ENCODE data around the gene ATRNL1.

The ATRNL1 gene

DNA sequence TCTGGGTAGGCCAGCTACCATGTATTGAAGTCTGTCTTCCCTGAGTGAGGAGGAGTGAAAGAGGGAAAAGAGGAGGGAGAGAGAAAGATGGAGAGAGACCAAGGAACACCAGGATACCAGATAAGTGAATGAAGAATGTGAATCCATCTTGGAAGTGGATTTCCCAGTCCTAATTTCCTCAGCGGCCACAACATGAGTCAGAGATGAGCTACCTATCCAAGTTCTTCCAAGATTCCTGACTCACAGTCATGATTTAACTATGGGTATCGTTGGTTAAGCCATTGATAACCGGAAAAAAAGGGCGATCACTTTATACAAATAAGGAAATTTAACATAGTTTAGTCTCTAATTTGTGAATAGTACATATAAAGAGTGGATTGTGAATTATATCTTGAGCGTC, 561.8 kb downstream of the ATRNL1 start:
- H3K9me2 ChIP-seq (replicated peaks; ENCODE audit: control insufficient read depth, low read length): no peaks in the 10 kb centered on the region
- no peaks in the 10 kb centered on the region for H3K9me3 ChIP-seq (ENCODE audit: control insufficient read depth, insufficient read depth, low read length)
- H3K4me1 ChIP-seq (ENCODE audit: control insufficient read depth, low read length): no peaks in the 10 kb centered on the region
- no peak overlapping the region for H3K27ac ChIP-seq (ENCODE audit: low read depth, low read length)
- H3K27me3 ChIP-seq (ENCODE audit: control insufficient read depth, low read length): no peaks in the 10 kb centered on the region
- TF ChIP-seq EZH2phosphoT487 (IDR thresholded peaks at IDR 0.05; ENCODE audit: borderline replicate concordance, low read length): no peak
- TF ChIP-seq, protein P1, sequence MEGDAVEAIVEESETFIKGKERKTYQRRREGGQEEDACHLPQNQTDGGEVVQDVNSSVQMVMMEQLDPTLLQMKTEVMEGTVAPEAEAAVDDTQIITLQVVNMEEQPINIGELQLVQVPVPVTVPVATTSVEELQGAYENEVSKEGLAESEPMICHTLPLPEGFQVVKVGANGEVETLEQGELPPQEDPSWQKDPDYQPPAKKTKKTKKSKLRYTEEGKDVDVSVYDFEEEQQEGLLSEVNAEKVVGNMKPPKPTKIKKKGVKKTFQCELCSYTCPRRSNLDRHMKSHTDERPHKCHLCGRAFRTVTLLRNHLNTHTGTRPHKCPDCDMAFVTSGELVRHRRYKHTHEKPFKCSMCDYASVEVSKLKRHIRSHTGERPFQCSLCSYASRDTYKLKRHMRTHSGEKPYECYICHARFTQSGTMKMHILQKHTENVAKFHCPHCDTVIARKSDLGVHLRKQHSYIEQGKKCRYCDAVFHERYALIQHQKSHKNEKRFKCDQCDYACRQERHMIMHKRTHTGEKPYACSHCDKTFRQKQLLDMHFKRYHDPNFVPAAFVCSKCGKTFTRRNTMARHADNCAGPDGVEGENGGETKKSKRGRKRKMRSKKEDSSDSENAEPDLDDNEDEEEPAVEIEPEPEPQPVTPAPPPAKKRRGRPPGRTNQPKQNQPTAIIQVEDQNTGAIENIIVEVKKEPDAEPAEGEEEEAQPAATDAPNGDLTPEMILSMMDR (IDR thresholded peaks at IDR 0.05; ENCODE audit: low read depth, low read length, poor library complexity, severe bottlenecking): no peak
- no peak overlapping the region for H3K4me3 ChIP-seq (ENCODE audit: low read length)
- no peaks in the 10 kb centered on the region for H4K20me1 ChIP-seq (ENCODE audit: control insufficient read depth, insufficient read depth, low read depth, low read length)
- H3K79me2 ChIP-seq (ENCODE audit: control insufficient read depth, low read length): no peaks in the 10 kb centered on the region
- H3K4me2 ChIP-seq (ENCODE audit: low read length): no peak overlapping the region
- H3K36me3 ChIP-seq (ENCODE audit: control insufficient read depth, low read length): no peaks in the 10 kb centered on the region
- no peaks in the 10 kb centered on the region for H3F3A ChIP-seq (ENCODE audit: control insufficient read depth, insufficient read depth)

DNA sequence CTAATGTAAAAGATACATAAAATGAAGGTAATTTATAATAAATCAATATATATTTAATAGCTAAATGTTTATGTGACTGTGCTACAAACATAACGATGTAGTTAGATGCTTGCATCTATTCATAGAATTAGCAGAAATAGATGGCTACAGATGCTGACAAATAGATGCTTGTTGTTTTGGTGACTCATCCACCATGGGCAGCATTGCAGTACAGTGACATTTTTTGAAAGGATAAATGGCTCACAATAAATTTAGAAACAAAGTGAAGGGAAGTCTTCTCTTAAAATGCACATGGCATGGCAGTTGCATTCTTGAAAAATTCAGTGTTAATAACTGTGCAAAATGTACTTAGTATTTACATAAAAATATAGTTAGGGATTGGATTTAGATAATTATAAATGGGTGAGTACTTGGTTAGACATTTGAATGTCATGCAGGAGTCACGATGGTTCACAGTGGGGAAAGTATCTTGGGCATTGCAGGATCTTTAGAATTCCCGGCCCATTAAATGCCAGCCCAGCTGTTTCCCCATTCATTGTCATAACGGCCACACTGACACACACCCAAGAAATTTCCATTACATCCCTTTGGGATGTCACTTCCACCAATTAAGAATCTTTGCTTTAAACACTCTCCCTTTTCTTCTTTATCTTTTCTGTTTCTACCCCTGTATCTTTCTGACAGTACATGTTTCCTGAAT, 564.1 kb downstream of the ATRNL1 start:
- H3K79me2 ChIP-seq (ENCODE audit: control insufficient read depth, low read length): no peaks in the 10 kb centered on the region
- H3K4me3 ChIP-seq (ENCODE audit: low read length): no peak overlapping the region
- no peak overlapping the region for H3K4me2 ChIP-seq (ENCODE audit: low read length)

DNA sequence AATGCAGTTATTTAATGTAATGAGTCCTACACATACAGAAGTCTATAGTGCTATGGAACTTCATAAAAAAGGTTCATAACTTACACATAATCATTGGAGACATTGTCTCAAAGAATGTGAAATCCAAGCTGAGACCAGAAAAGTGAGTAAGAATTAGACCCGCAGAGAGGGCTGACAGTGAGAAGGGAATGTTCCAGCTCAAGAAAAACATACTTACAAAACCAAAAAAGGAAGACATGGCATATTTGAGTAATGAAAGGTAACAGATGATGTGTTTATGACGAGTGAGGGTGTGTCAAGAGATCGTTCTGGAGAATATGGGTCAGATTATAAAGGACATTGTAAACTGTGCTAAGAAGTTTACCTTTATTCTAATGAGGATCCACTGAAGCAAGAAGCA, 566.5 kb downstream of the ATRNL1 start:
- no peak overlapping the region for H3K4me3 ChIP-seq (ENCODE audit: low read length)
- TF ChIP-seq EZH2phosphoT487 (IDR thresholded peaks at IDR 0.05; ENCODE audit: borderline replicate concordance, low read length): no peak
- TF ChIP-seq, protein P1 (IDR thresholded peaks at IDR 0.05; ENCODE audit: low read depth, low read length, poor library complexity, severe bottlenecking): no peak
- no peaks in the 10 kb centered on the region for H3K9me2 ChIP-seq (replicated peaks; ENCODE audit: control insufficient read depth, low read length)
- no peaks in the 10 kb centered on the region for H3K36me3 ChIP-seq (ENCODE audit: control insufficient read depth, low read length)
- no peaks in the 10 kb centered on the region for H3K27me3 ChIP-seq (ENCODE audit: control insufficient read depth, low read length)
- H3K27ac ChIP-seq (ENCODE audit: low read depth, low read length): no peak overlapping the region
- H4K20me1 ChIP-seq (ENCODE audit: control insufficient read depth, insufficient read depth, low read depth, low read length): no peaks in the 10 kb centered on the region
- no peak overlapping the region for H3K4me2 ChIP-seq (ENCODE audit: low read length)
- no peaks in the 10 kb centered on the region for H3K4me1 ChIP-seq (ENCODE audit: control insufficient read depth, low read length)
- no peaks in the 10 kb centered on the region for H3F3A ChIP-seq (ENCODE audit: control insufficient read depth, insufficient read depth)
- no peaks in the 10 kb centered on the region for H3K9me3 ChIP-seq (ENCODE audit: control insufficient read depth, insufficient read depth, low read length)
- no peaks in the 10 kb centered on the region for H3K79me2 ChIP-seq (ENCODE audit: control insufficient read depth, low read length)

More for the DNA sequence above, 564.1 kb downstream of the ATRNL1 start:
- TF ChIP-seq EZH2phosphoT487 (IDR thresholded peaks at IDR 0.05; ENCODE audit: borderline replicate concordance, low read length): no peak
- TF ChIP-seq, protein P1 (IDR thresholded peaks at IDR 0.05; ENCODE audit: low read depth, low read length, poor library complexity, severe bottlenecking): no peak
- no peaks in the 10 kb centered on the region for H3K36me3 ChIP-seq (ENCODE audit: control insufficient read depth, low read length)
- H3K9me3 ChIP-seq (ENCODE audit: control insufficient read depth, insufficient read depth, low read length): no peaks in the 10 kb centered on the region
- no peak overlapping the region for H3K27ac ChIP-seq (ENCODE audit: low read depth, low read length)
- no peaks in the 10 kb centered on the region for H4K20me1 ChIP-seq (ENCODE audit: control insufficient read depth, insufficient read depth, low read depth, low read length)
- H3F3A ChIP-seq (ENCODE audit: control insufficient read depth, insufficient read depth): no peaks in the 10 kb centered on the region
- no peaks in the 10 kb centered on the region for H3K4me1 ChIP-seq (ENCODE audit: control insufficient read depth, low read length)
- H3K27me3 ChIP-seq (ENCODE audit: control insufficient read depth, low read length): no peaks in the 10 kb centered on the region
- no peaks in the 10 kb centered on the region for H3K9me2 ChIP-seq (replicated peaks; ENCODE audit: control insufficient read depth, low read length)

Data from DOHH2 (cell line).